ENCODE results near the gene SH3GL3.

The SH3GL3 gene

GRCh38 chr15:83510001-83510400 is 62.9 kb downstream of the SH3GL3 start:
- DNase-seq (ENCODE audit: low read depth) = no peak

- no peak for DNase-seq (ENCODE audit: low read depth)
These were observed 65.3 kb downstream of the SH3GL3 start for GRCh38 chr15:83512459-83512858.

GRCh38 chr15:83514584-83514983 is 67.4 kb downstream of the SH3GL3 start:
- no peak for DNase-seq (ENCODE audit: low read depth)

GRCh38 chr15:83515164-83515563 is 68.0 kb downstream of the SH3GL3 start:
- no peak for DNase-seq (ENCODE audit: low read depth)

GRCh38 chr15:83516935-83517334 is 69.8 kb downstream of the SH3GL3 start:
- no peak for DNase-seq (ENCODE audit: low read depth)

- DNase-seq (ENCODE audit: low read depth) = no peak
These were observed 79.2 kb downstream of the SH3GL3 start for GRCh38 chr15:83526319-83526718.

GRCh38 chr15:83533410-83533962 is 86.3 kb downstream of the SH3GL3 start:
- DNase-seq (ENCODE audit: low read depth) = no peak

GRCh38 chr15:83537606-83538005 is 90.5 kb downstream of the SH3GL3 start:
- DNase-seq (ENCODE audit: low read depth) = no peak

- no peak for DNase-seq (ENCODE audit: low read depth)
These were observed 91.5 kb downstream of the SH3GL3 start for GRCh38 chr15:83538682-83539081.

- DNase-seq (ENCODE audit: low read depth) = no peak
These were observed 98.8 kb downstream of the SH3GL3 start for GRCh38 chr15:83545804-83546511.

- DNase-seq (ENCODE audit: low read depth) = no peak
These were observed 99.4 kb downstream of the SH3GL3 start for GRCh38 chr15:83546512-83546888.

GRCh38 chr15:83547168-83547567 is 100.0 kb downstream of the SH3GL3 start:
- no peak for DNase-seq (ENCODE audit: low read depth)

GRCh38 chr15:83549623-83550022 is 102.5 kb downstream of the SH3GL3 start:
- no peak for DNase-seq (ENCODE audit: low read depth)

GRCh38 chr15:83554558-83554957 is 107.4 kb downstream of the SH3GL3 start:
- DNase-seq (ENCODE audit: low read depth) = no peak

GRCh38 chr15:83555383-83555782 is 108.2 kb downstream of the SH3GL3 start:
- no peak for DNase-seq (ENCODE audit: low read depth)

GRCh38 chr15:83556068-83556467 is 108.9 kb downstream of the SH3GL3 start:
- DNase-seq (ENCODE audit: low read depth) = no peak

- DNase-seq (ENCODE audit: low read depth) = no peak
These were observed 109.6 kb downstream of the SH3GL3 start for GRCh38 chr15:83556754-83557153.

- no peak for DNase-seq (ENCODE audit: low read depth)
These were observed 111.0 kb downstream of the SH3GL3 start for GRCh38 chr15:83558146-83558545.

- DNase-seq (ENCODE audit: low read depth) = peak; percentile 45
These were observed 112.3 kb downstream of the SH3GL3 start for GRCh38 chr15:83559310-83559966.

- no peak for DNase-seq (ENCODE audit: low read depth)
These were observed 114.5 kb downstream of the SH3GL3 start for GRCh38 chr15:83561661-83562060.

- DNase-seq (ENCODE audit: low read depth) = no peak
These were observed 118.0 kb downstream of the SH3GL3 start for GRCh38 chr15:83565138-83565537.

GRCh38 chr15:83565553-83566159 is 118.5 kb downstream of the SH3GL3 start:
- no peak for DNase-seq (ENCODE audit: low read depth)

- DNase-seq (ENCODE audit: low read depth) = no peak
These were observed 120.2 kb downstream of the SH3GL3 start for GRCh38 chr15:83567318-83567717.
